ENCODE data around the gene UPF3A. TPM values are rescaled to one million over a fixed set of nuclear protein-coding genes. Genes with fewer than 3 reads are reported as not detected.

UPF3A gene
- total RNA-seq, 1 donor from 2014 or later: 46.2 TPM

DNA sequence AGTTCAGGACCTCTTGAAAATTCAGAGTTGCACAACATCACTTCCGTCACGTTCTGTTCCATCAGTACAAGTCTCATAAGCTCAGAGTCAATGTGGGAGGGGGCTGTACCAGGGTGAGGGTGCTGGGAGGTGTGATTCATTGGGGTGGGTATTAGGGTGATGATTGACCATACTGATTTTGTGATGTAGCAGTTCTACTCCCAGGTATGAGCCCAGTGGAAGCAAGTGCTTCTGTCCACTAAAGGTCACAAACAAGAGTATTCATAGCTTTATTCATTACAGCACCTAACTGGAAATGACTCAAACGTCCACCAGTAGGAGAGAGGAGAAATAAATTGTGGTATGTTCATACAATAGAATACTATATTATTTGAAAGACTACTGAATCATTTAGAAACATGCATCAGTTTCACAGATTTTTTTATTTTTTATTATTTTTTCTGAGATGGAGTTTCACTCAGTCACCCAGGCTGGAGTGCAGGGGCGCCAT, 12.1 kb upstream of the UPF3A start:
- TF ChIP-seq, protein P1, sequence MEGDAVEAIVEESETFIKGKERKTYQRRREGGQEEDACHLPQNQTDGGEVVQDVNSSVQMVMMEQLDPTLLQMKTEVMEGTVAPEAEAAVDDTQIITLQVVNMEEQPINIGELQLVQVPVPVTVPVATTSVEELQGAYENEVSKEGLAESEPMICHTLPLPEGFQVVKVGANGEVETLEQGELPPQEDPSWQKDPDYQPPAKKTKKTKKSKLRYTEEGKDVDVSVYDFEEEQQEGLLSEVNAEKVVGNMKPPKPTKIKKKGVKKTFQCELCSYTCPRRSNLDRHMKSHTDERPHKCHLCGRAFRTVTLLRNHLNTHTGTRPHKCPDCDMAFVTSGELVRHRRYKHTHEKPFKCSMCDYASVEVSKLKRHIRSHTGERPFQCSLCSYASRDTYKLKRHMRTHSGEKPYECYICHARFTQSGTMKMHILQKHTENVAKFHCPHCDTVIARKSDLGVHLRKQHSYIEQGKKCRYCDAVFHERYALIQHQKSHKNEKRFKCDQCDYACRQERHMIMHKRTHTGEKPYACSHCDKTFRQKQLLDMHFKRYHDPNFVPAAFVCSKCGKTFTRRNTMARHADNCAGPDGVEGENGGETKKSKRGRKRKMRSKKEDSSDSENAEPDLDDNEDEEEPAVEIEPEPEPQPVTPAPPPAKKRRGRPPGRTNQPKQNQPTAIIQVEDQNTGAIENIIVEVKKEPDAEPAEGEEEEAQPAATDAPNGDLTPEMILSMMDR (IDR thresholded peaks at IDR 0.05): no peak
- H3K4me1 Mint-ChIP-seq (ENCODE audit: low read depth): peaks cover 25% of the 10 kb centered on the region
- H3K27me3 Mint-ChIP-seq (ENCODE audit: low read depth): no peaks in the 10 kb centered on the region
- H3K27ac Mint-ChIP-seq (ENCODE audit: unreplicated experiment): no peak overlapping the region
- no peaks in the 10 kb centered on the region for H3K9me3 Mint-ChIP-seq (ENCODE audit: low read depth)
- no peak overlapping the region for H3K4me3 Mint-ChIP-seq (ENCODE audit: unreplicated experiment)
- DNase-seq (ENCODE audit: low spot score): no peak
- H3K36me3 Mint-ChIP-seq (ENCODE audit: low read depth): peaks cover 34% of the 10 kb centered on the region

DNA sequence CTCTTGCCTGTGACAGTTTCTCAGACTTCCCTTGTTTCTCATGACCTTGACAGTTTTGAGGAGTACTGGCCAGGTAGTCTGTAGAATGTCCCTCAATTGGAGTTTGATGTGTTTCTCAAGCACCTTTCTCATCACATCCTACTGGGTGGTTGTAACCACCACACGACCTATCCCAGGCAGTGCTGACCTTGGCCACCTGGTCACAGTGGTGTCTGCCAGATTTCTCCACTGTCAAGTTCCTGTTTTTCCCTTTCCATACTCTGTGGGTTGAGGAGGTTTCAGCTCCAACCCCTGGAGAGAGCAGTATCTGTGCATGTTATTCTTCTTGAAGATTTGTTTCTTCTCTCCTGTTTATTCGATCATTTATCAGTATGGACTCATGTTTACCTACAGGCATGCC, 8.4 kb upstream of the UPF3A start:
- Mint-ChIP-seq H3K4me1 (ENCODE audit: low read depth) (peaks cover 6% of the 10 kb centered on the region), H3K27me3 (ENCODE audit: low read depth) (no peaks in the 10 kb centered on the region)
- TF ChIP-seq, protein P1 (IDR thresholded peaks at IDR 0.05): no peak

DNA sequence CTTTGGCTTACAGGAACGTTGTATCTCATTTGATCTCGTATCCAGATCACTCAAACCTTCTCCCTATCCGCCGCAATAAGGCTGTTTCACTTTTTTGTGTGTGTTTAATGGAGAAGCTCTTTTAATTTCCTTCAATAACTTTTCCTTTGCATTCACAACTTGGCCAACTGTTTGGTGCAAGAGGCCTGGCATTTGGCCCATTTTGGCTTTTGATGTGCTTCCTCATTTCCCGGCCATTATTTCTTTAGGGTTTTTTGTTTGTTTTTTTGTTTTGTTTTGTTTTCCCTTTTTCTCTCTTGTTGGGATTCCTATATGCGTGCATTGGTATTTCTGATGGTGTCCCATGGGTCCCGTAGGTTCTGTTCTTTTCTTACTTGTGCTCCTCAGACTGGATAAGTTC, 6.1 kb upstream of the UPF3A start:
- Mint-ChIP-seq H3K27ac (ENCODE audit: unreplicated experiment) (no peak overlapping the region), H3K27me3 (ENCODE audit: low read depth) (no peaks in the 10 kb centered on the region), H3K4me3 (ENCODE audit: unreplicated experiment) (no peak overlapping the region), H3K4me1 (ENCODE audit: low read depth) (peaks cover 15% of the 10 kb centered on the region), H3K36me3 (ENCODE audit: low read depth) (peaks cover 35% of the 10 kb centered on the region), H3K9me3 (ENCODE audit: low read depth) (no peaks in the 10 kb centered on the region)
- TF ChIP-seq, protein P1 (IDR thresholded peaks at IDR 0.05): no peak
- DNase-seq (ENCODE audit: low spot score): no peak

More for the DNA sequence above, 8.4 kb upstream of the UPF3A start:
- H3K36me3 Mint-ChIP-seq (ENCODE audit: low read depth): peaks cover 41% of the 10 kb centered on the region
- H3K27ac Mint-ChIP-seq (ENCODE audit: unreplicated experiment): no peak overlapping the region
- H3K9me3 Mint-ChIP-seq (ENCODE audit: low read depth): no peaks in the 10 kb centered on the region
- H3K4me3 Mint-ChIP-seq (ENCODE audit: unreplicated experiment): no peak overlapping the region
- DNase-seq (ENCODE audit: low spot score): no peak

DNA sequence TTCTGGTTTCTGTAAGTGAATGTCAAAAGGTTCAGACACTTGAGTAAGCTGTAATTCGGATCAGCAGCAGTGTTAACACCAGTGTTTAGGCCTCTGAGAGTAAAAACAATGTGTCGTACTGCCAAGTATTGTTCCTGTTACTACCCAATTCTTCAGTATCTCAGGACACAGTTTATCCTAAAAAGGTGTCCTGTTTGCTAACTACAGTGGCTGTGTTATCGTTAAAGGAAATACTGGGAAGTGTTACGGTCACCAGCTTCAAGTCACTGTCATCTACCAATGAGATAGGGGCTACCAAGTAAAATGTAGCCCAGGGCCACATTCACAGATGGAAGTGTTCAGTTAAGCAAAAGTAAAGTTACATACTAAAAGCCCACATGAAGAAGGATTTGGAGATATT, 2.3 kb upstream of the UPF3A start:
- Mint-ChIP-seq H3K36me3 (ENCODE audit: low read depth) (peaks cover 19% of the 10 kb centered on the region), H3K27me3 (ENCODE audit: low read depth) (no peaks in the 10 kb centered on the region), H3K9me3 (ENCODE audit: low read depth) (no peaks in the 10 kb centered on the region), H3K27ac (ENCODE audit: unreplicated experiment) (no peak overlapping the region), H3K4me3 (ENCODE audit: unreplicated experiment) (no peak overlapping the region), H3K4me1 (ENCODE audit: low read depth) (peaks cover 29% of the 10 kb centered on the region)
- TF ChIP-seq, protein P1 (IDR thresholded peaks at IDR 0.05): no peak
- DNase-seq (ENCODE audit: low spot score): no peak

DNA sequence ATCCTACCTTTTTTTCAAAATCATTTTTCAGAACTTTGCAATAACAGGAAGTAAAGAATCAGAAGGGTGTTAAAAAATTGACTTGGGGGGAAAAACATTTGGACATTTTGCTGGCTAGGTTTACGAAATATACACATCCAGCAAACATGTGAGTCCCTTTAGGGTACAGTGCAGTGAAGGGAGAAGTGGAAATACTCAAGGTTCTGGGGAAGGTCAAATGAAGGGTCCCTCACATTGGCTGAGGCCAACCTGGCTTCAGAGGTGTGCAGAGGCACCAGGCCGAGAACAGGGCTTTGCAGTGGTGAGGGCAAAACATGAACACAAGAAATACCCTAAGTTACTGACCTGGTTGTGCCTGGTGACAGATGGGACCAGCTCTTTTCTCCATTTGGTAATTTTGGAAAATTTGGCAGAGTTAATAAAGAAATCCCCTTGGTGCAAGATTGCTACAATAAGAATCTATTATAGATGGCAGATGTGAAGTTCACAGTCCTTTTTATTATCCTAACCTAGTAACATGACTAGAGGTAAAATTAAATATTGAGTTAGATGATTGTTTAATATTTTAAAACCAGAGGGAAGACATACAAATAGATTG, 1.5 kb upstream of the UPF3A start:
- peaks cover 17% of the 10 kb centered on the region for H3K36me3 Mint-ChIP-seq (ENCODE audit: low read depth)
- TF ChIP-seq, protein P1 (IDR thresholded peaks at IDR 0.05): no peak
- DNase-seq (ENCODE audit: low spot score): no peak
- H3K9me3 Mint-ChIP-seq (ENCODE audit: low read depth): no peaks in the 10 kb centered on the region
- H3K4me3 Mint-ChIP-seq (ENCODE audit: unreplicated experiment): no peak overlapping the region
- no peaks in the 10 kb centered on the region for H3K27me3 Mint-ChIP-seq (ENCODE audit: low read depth)
- H3K4me1 Mint-ChIP-seq (ENCODE audit: low read depth): peaks cover 30% of the 10 kb centered on the region
- H3K27ac Mint-ChIP-seq (ENCODE audit: unreplicated experiment): peak overlapping the region; percentile 89
